Sigmoid colon (tissue), 7 donors: ENCODE data around the gene ABCD2. TPM values are rescaled to one million over a fixed set of nuclear protein-coding genes. Genes with fewer than 3 reads are reported as not detected.

Experiments used
- DNase-seq: peaks from one replicate; pipeline ENCODE4 v3.0.0-alpha.2; 2019
- H3K27ac ChIP-seq, 4 donors: fragments of 200-600 bp; sonication (generic); one replicate each; pipeline ENCODE4 v1.5.1; 2016 to 2019; ENCODE audit warnings: mild to moderate bottlenecking in 1 of 4
- H3K27me3 ChIP-seq, 3 donors: fragments of 200-600 bp; sonication (generic); one replicate each; pipeline ENCODE4 v1.5.1; 2019; ENCODE audit warnings: mild to moderate bottlenecking in 1 of 3
- H3K36me3 ChIP-seq, 4 donors: fragments of 200-600 bp; sonication (generic); one replicate each; pipeline ENCODE4 v1.5.1; 2016 to 2019
- H3K4me1 ChIP-seq, 4 donors: fragments of 200-600 bp; sonication (generic); one replicate each; pipeline ENCODE4 v1.5.1; 2017 to 2019
- H3K4me3 ChIP-seq, 4 donors: fragments of 200-600 bp; sonication (generic); one replicate each; pipeline ENCODE4 v1.5.1; 2017 to 2019; ENCODE audit warnings: mild to moderate bottlenecking in 2 of 4, moderate library complexity in 1 of 4
- H3K9me3 ChIP-seq, 4 donors: fragments of 200-600 bp in 3 of 4; sonication (generic) in 3 of 4; one replicate each; pipeline versions ENCODE4 v1.5.1 to v1.6.1; 2013 to 2019
- CTCF ChIP-seq, 4 experiments: fragments of 450-650 bp in 3 of 4; fragments of 200-600 bp in 1 of 4; IDR thresholded peaks; one replicate each; pipeline ENCODE4 v1.5.1; 2016 to 2019; ENCODE audit warnings: antibody characterized with exemption in 4 of 4, mild to moderate bottlenecking in 3 of 4, moderate library complexity in 2 of 4
- EP300 ChIP-seq, 4 donors: sonication (generic); formaldehyde crosslinking; IDR thresholded peaks; one replicate each; pipeline ENCODE4 v1.6.1; 2017; ENCODE audit warnings: antibody characterized with exemption in 4 of 4
- POLR2A ChIP-seq, 2 donors: fragments of 450-650 bp; IDR thresholded peaks; one replicate each; pipeline ENCODE4 v1.6.1; 2016; ENCODE audit warnings: antibody characterized with exemption in 2 of 2, mild to moderate bottlenecking in 2 of 2, moderate library complexity in 2 of 2
- POLR2AphosphoS5 ChIP-seq, 4 donors: sonication (generic); formaldehyde crosslinking; IDR thresholded peaks; one replicate each; pipeline ENCODE4 v1.6.1; 2017; ENCODE audit warnings: antibody characterized with exemption in 4 of 4
- WGBS, 2 donors: extraction: QIAGEN DNeasy Blood & Tissue Kit; methylation state at CpG; one replicate each; pipeline ENCODE4 v1.1.7; 2013; 5-methylcytosine and 5-hydroxymethylcytosine counted together
- intact Hi-C: fragments of 100-400 bp; cut with DNase I; formaldehyde crosslinking; loops from one replicate; pipeline ENCODE4 v1.15.1; 2023
- polyA plus RNA-seq, 3 donors: library from polyadenylated mRNA; stranded (reverse); fragments of 200-250 nt; gene quantifications; one replicate each; pipeline ENCODE4 v1.2.3, GENCODE V29; 2013
- total RNA-seq, 4 donors: library from RNA; depleted of rRNA; stranded (reverse); fragments of >200 nt; gene quantifications; one replicate each; pipeline ENCODE4 v1.1.0, GENCODE V29; 2016
- donor health status: healthy with polysubstance abuse.
- donor health status: Bipolar disorder and iron deficiency.
- donor health status: healthy.

ABCD2 gene
- total and polyA plus RNA-seq, 7 donors = 0.49 to 2.9 (median 0.68) TPM; not detected in 2

GRCh38 chr12:39510001-39510400, 109.6 kb downstream of the ABCD2 start:
- Histone ChIP-seq H3K9me3 (no peaks in the 10 kb centered on the region), H3K4me1 (no peaks in the 10 kb centered on the region), H3K27me3 (no peaks in the 10 kb centered on the region), H3K27ac (no peak overlapping the region), H3K36me3 (no peaks in the 10 kb centered on the region), H3K4me3 (no peak overlapping the region)
- TF ChIP-seq POLR2AphosphoS5 (IDR thresholded peaks at IDR 0.05) (no peak), POLR2A (IDR thresholded peaks at IDR 0.05) (no peak), EP300 (IDR thresholded peaks at IDR 0.05) (no peak), CTCF (IDR thresholded peaks at IDR 0.05) (no peak)
- intact Hi-C loops = no loop called here
- peak; percentile 55 for DNase-seq
- 97 to 100% methylated on average over 1 of the region's 1 CpG for WGBS, 2 donors

GRCh38 chr12:39505554-39505953, 114.0 kb downstream of the ABCD2 start:
- DNase-seq = no peak
- Histone ChIP-seq H3K36me3 (no peaks in the 10 kb centered on the region), H3K4me1 (no peaks in the 10 kb centered on the region), H3K27ac (no peak overlapping the region), H3K27me3 (no peaks in the 10 kb centered on the region), H3K4me3 (no peak overlapping the region), H3K9me3 (no peaks in the 10 kb centered on the region)
- TF ChIP-seq POLR2AphosphoS5 (IDR thresholded peaks at IDR 0.05) = no peak
- no peak for TF ChIP-seq CTCF (IDR thresholded peaks at IDR 0.05)
- intact Hi-C loops = no loop called here

- no peaks in the 10 kb centered on the region for H3K27me3 ChIP-seq
- no peak for TF ChIP-seq POLR2A (IDR thresholded peaks at IDR 0.05)
- TF ChIP-seq EP300 (IDR thresholded peaks at IDR 0.05) = no peak
- no peak for TF ChIP-seq POLR2AphosphoS5 (IDR thresholded peaks at IDR 0.05)
- TF ChIP-seq CTCF (IDR thresholded peaks at IDR 0.05) = no peak
- 68% methylated on average over 2 of the region's 2 CpGs for WGBS, 2 donors
Measured at GRCh38 chr12:39505023-39505422, 114.6 kb downstream of the ABCD2 start.

GRCh38 chr12:39503439-39503838, 116.2 kb downstream of the ABCD2 start:
- H3K36me3 ChIP-seq = no peaks in the 10 kb centered on the region
- H3K27me3 ChIP-seq = no peaks in the 10 kb centered on the region
- DNase-seq = no peak
- no peaks in the 10 kb centered on the region for H3K4me1 ChIP-seq
- H3K4me3 ChIP-seq = no peak overlapping the region
- no peaks in the 10 kb centered on the region for H3K9me3 ChIP-seq
- intact Hi-C loops = no loop called here
- 96 to 100% methylated on average over 1 of the region's 1 CpG for WGBS, 2 donors
- TF ChIP-seq POLR2A (IDR thresholded peaks at IDR 0.05) (no peak), EP300 (IDR thresholded peaks at IDR 0.05) (no peak), CTCF (IDR thresholded peaks at IDR 0.05) (no peak), POLR2AphosphoS5 (IDR thresholded peaks at IDR 0.05) (no peak)
- H3K27ac ChIP-seq = no peak overlapping the region

More at GRCh38 chr12:39505023-39505422, 114.6 kb downstream of the ABCD2 start:
- Histone ChIP-seq H3K36me3 (no peaks in the 10 kb centered on the region), H3K27ac (no peak overlapping the region), H3K9me3 (no peaks in the 10 kb centered on the region), H3K4me3 (no peak overlapping the region), H3K4me1 (no peaks in the 10 kb centered on the region)
- no peak for DNase-seq
- intact Hi-C loops = no loop called here

GRCh38 chr12:39502726-39503125, 116.9 kb downstream of the ABCD2 start:
- TF ChIP-seq EP300 (IDR thresholded peaks at IDR 0.05) (no peak), POLR2AphosphoS5 (IDR thresholded peaks at IDR 0.05) (no peak), POLR2A (IDR thresholded peaks at IDR 0.05) (no peak), CTCF (IDR thresholded peaks at IDR 0.05) (no peak)
- 77 to 83% methylated on average over 1 of the region's 1 CpG for WGBS, 2 donors
- intact Hi-C loops = no loop called here
- no peak overlapping the region for H3K27ac ChIP-seq
- no peaks in the 10 kb centered on the region for H3K9me3 ChIP-seq
- no peak for DNase-seq
- H3K4me3 ChIP-seq = no peak overlapping the region
- no peaks in the 10 kb centered on the region for H3K36me3 ChIP-seq
- H3K4me1 ChIP-seq = no peaks in the 10 kb centered on the region
- H3K27me3 ChIP-seq = no peaks in the 10 kb centered on the region
